Keratinocyte (primary cell): Measurements from ENCODE around the gene GNG8. TPM values are rescaled to one million over a fixed set of nuclear protein-coding genes. Genes with fewer than 3 reads are reported as not detected.
A peak's percentile ranks its signal among the peaks of the same experiment; 100 is the strongest.

Source experiments
- DNase-seq: peaks from one replicate; pipeline ENCODE4 v3.0.0-alpha.2; 2011; ENCODE audit warnings: low read depth, missing footprints, low spot score
- FAIRE-seq: peaks from 2 replicates; lab custom pipeline; 2011; peaks lifted over from hg19 to GRCh38; lab: Jason Lieb, UNC
- H2AFZ ChIP-seq: 2 replicates; pipeline ENCODE4 v1.6.0; 2012; ENCODE audit warnings: low read length, control low read depth, inconsistent platforms; ENCODE audit not compliant: control insufficient read depth
- H3K27ac ChIP-seq: 2 replicates; pipeline ENCODE4 v1.5.1; 2011; ENCODE audit warnings: low read length; ENCODE audit not compliant: control insufficient read depth, insufficient read depth
- H3K27me3 ChIP-seq: 3 replicates; pipeline ENCODE4 v1.6.0; 2011; ENCODE audit warnings: low read length; ENCODE audit not compliant: control insufficient read depth, insufficient read depth; ENCODE audit errors: extremely low read depth
- H3K36me3 ChIP-seq, 2 experiments: 2 replicates in 1 of 2; 3 replicates in 1 of 2; pipeline ENCODE4 v1.5.1; 2011; ENCODE audit warnings: low read length in 2 of 2, mild to moderate bottlenecking in 1 of 2; ENCODE audit not compliant: control insufficient read depth in 2 of 2, insufficient read depth in 2 of 2; ENCODE audit errors: extremely low read depth in 1 of 2
- H3K4me1 ChIP-seq: 3 replicates; pipeline ENCODE4 v1.5.1; 2011; ENCODE audit warnings: low read length; ENCODE audit not compliant: control insufficient read depth, insufficient read depth; ENCODE audit errors: extremely low read depth
- H3K4me2 ChIP-seq: 3 replicates; pipeline ENCODE4 v1.6.0; 2011; ENCODE audit warnings: low read depth, low read length; ENCODE audit not compliant: control insufficient read depth, insufficient read depth; ENCODE audit errors: extremely low read depth
- H3K4me3 ChIP-seq, 3 experiments: fragments of 200-600 bp in 1 of 3; sonication (generic) in 1 of 3; 2 replicates in 2 of 3; 3 replicates in 1 of 3; pipeline ENCODE4 v1.5.1; 2011 to 2016; ENCODE audit warnings: low read length in 3 of 3, mild to moderate bottlenecking in 3 of 3, control low read depth in 2 of 3, inconsistent platforms in 1 of 3, low read depth in 1 of 3, mixed read lengths in 1 of 3, mixed run types in 1 of 3, moderate library complexity in 1 of 3; ENCODE audit not compliant: control insufficient read depth in 2 of 3, insufficient read depth in 2 of 3; ENCODE audit errors: extremely low read depth in 1 of 3
- H3K79me2 ChIP-seq: 2 replicates; pipeline ENCODE4 v1.6.0; 2012; ENCODE audit warnings: low read length; ENCODE audit not compliant: control insufficient read depth, insufficient read depth
- H3K9ac ChIP-seq: 3 replicates; pipeline ENCODE4 v1.6.0; 2011; ENCODE audit warnings: low read length; ENCODE audit not compliant: control insufficient read depth, insufficient read depth; ENCODE audit errors: extremely low read depth
- H3K9me1 ChIP-seq: 3 replicates; pipeline ENCODE4 v1.6.0; 2011; ENCODE audit warnings: low read length; ENCODE audit not compliant: control insufficient read depth, insufficient read depth; ENCODE audit errors: extremely low read depth
- H3K9me3 ChIP-seq: 2 replicates; pipeline ENCODE4 v1.5.1; 2012; ENCODE audit warnings: low read depth, low read length; ENCODE audit not compliant: control insufficient read depth
- H4K20me1 ChIP-seq: 3 replicates; pipeline ENCODE4 v1.6.0; 2011; ENCODE audit warnings: low read length; ENCODE audit not compliant: control insufficient read depth, insufficient read depth; ENCODE audit errors: extremely low read depth
- EZH2 ChIP-seq: IDR thresholded peaks from one replicate; pipeline ENCODE4 v1.6.1; 2012; ENCODE audit warnings: inconsistent platforms, mild to moderate bottlenecking, low read length, moderate library complexity
- dilution Hi-C: fragments of 300-500 bp; cut with MboI; formaldehyde crosslinking; loops from one replicate; pipeline ENCODE4 v1.7.0; 2020; ENCODE audit warnings: low sequenced_read_pairs; ENCODE audit not compliant: extremely low pct_ligation_motif_present
- polyA plus RNA-seq, 5 experiments: library from polyadenylated mRNA; depleted of rRNA in 3 of 5; stranded (reverse) in 3 of 5; stranded (forward) in 1 of 5; unstranded in 1 of 5; fragments of >200 nt; gene quantifications; 1 replicate in 1 of 5; 2 replicates in 3 of 5; 3 replicates in 1 of 5; pipeline versions ENCODE4 v1.2.1 to v1.2.3, GENCODE V29; 2011 to 2012; ENCODE audit warnings: missing spikeins in 2 of 5, low read depth in 1 of 5, low replicate concordance in 1 of 5
- TF ChIP-seq, protein P1 (sequence below), 3 experiments: IDR thresholded peaks in 1 of 3; conservative IDR thresholded peaks in 1 of 3; optimal IDR thresholded peaks in 1 of 3; 2 replicates in 2 of 3; 3 replicates in 1 of 3; pipeline versions ENCODE3 to v1.5.1; 2011; ENCODE audit warnings: low read length in 3 of 3, mild to moderate bottlenecking in 3 of 3, moderate library complexity in 2 of 3, control low read depth in 1 of 3, inconsistent platforms in 1 of 3; ENCODE audit not compliant: insufficient read depth in 2 of 3; ENCODE audit errors: extremely low read depth in 1 of 3

The GNG8 gene
- polyA plus RNA-seq, 1 donor (not counting 4 experiments of a cell fraction or from before 2014, with no cell fraction given): not detected

DNA sequence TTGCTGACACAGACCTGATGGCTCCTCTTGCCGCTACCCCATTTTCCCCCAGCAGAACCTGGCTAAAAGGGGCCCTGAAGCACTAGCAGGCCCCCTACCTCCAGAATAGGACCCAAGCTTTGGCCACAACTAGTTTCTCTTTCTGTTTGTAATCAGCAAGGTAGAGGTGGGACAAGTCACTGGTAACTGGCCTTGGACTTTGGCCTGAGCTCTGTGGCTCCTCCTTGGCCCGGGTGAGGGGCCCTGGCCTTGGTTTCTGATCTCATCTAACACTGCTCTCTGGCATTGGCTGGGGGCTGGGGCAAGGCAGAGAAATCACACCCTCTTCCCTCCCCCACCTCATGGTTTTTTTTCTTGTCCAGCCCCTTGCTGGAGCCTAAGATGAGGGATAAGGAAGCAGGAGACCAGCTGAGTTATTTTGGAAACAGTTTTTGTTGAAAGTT lies 32.8 kb downstream of the GNG8 start:
- H3K9me3 ChIP-seq: no peaks in the 10 kb centered on the region
- DNase-seq: no peak
- H3K79me2 ChIP-seq: peaks cover 64% of the 10 kb centered on the region
- H3K4me2 ChIP-seq: peak overlapping the region; percentile 84
- H3K4me1 ChIP-seq: peaks cover 28% of the 10 kb centered on the region
- no peak for FAIRE-seq
- dilution Hi-C loops: no loop called here
- H3K9me1 ChIP-seq: no peaks in the 10 kb centered on the region
- H4K20me1 ChIP-seq: peaks cover 17% of the 10 kb centered on the region
- TF ChIP-seq, protein P1, sequence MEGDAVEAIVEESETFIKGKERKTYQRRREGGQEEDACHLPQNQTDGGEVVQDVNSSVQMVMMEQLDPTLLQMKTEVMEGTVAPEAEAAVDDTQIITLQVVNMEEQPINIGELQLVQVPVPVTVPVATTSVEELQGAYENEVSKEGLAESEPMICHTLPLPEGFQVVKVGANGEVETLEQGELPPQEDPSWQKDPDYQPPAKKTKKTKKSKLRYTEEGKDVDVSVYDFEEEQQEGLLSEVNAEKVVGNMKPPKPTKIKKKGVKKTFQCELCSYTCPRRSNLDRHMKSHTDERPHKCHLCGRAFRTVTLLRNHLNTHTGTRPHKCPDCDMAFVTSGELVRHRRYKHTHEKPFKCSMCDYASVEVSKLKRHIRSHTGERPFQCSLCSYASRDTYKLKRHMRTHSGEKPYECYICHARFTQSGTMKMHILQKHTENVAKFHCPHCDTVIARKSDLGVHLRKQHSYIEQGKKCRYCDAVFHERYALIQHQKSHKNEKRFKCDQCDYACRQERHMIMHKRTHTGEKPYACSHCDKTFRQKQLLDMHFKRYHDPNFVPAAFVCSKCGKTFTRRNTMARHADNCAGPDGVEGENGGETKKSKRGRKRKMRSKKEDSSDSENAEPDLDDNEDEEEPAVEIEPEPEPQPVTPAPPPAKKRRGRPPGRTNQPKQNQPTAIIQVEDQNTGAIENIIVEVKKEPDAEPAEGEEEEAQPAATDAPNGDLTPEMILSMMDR (optimal IDR thresholded peaks at IDR 0.05 in 1 of 3, IDR thresholded peaks at IDR 0.05 in 1 of 3, conservative IDR thresholded peaks at IDR 0.05 in 1 of 3; ENCODE audit: extremely low read depth in 1 of 3, insufficient read depth in 2 of 3, low read length in 3 of 3): no peak
- no peak for TF ChIP-seq EZH2
- H3K36me3 ChIP-seq: peaks cover 27 to 39% of the 10 kb centered on the region in 2 experiments
- no peaks in the 10 kb centered on the region for H3K27me3 ChIP-seq
- H3K9ac ChIP-seq: peak overlapping the region; percentile 100
- no peak overlapping the region for H2AFZ ChIP-seq
- H3K27ac ChIP-seq: peak overlapping the region; percentile 15
- peak overlapping the region; percentile 98 to 100 (median 99) for H3K4me3 ChIP-seq

DNA sequence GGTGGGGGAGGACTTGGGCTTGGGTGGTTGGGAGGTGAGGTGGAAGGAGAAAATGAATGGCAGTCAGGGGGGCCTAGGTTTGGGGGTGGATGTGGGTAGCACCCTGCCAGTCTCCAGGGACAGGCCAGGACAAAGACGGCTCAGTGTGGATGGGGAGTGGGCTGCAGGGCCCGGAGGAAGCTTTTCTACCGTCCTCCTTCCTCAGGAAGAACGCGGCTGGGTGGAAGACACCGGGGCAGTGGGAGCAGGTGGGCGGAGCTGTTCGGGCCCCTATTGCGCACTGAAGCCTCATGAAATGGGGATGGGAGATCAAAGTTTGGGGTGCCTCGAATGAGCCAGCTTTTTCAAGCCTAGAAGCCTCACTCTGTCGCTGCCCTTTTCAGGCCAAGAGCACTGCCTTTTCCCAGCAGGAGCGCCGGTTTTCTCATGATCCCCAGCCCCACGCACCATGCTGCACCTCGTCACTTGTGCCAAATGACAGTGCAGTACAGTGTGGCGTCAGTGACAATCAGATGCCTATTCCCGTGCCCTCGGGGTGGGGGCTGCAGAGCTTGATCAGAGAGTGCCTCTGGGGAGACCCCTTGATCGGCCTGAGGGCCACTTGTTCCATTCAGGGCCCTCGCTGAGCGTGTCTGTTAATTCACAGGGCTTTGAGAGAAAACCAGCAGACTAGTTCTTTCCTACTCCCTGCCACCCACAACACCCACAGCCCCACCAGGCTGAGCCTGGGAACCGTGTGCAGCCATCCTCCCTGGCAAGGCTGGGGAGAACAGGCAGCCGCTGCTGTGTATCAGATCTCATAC lies 33.4 kb downstream of the GNG8 start:
- no peak for DNase-seq
- Histone ChIP-seq H3K4me2 (peak overlapping the region; percentile 84), H3K27me3 (no peaks in the 10 kb centered on the region), H3K36me3 (peaks cover 21 to 32% of the 10 kb centered on the region in 2 experiments), H3K79me2 (peaks cover 63% of the 10 kb centered on the region), H3K27ac (peak overlapping the region; percentile 39), H3K9ac (peak overlapping the region; percentile 100), H2AFZ (no peak overlapping the region), H4K20me1 (peaks cover 17% of the 10 kb centered on the region), H3K4me3 (peak overlapping the region; percentile 98 to 100 (median 99)), H3K9me3 (no peaks in the 10 kb centered on the region), H3K9me1 (no peaks in the 10 kb centered on the region), H3K4me1 (peaks cover 28% of the 10 kb centered on the region)
- FAIRE-seq: no peak
- TF ChIP-seq, protein P1 (optimal IDR thresholded peaks at IDR 0.05 in 1 of 3, IDR thresholded peaks at IDR 0.05 in 1 of 3, conservative IDR thresholded peaks at IDR 0.05 in 1 of 3; ENCODE audit: extremely low read depth in 1 of 3, insufficient read depth in 2 of 3, low read length in 3 of 3): no peak
- no peak for TF ChIP-seq EZH2
- dilution Hi-C loops: no loop called here
